Measurements from ENCODE around the gene PDZD7.

- no peak for TF ChIP-seq CTCF (IDR thresholded peaks at IDR 0.05; ENCODE audit: borderline replicate concordance, extremely low read depth, low read length, poor library complexity, severe bottlenecking)
- TF ChIP-seq EZH2 (IDR thresholded peaks at IDR 0.05; ENCODE audit: borderline replicate concordance, low read depth, low read length, severe bottlenecking) = no peak
Measured at GRCh38 chr10:101006593-101007098, 24.3 kb downstream of the PDZD7 start.
